ENCODE data around the gene MAPRE3. TPM values are rescaled to one million over a fixed set of nuclear protein-coding genes. Genes with fewer than 3 reads are reported as not detected.

The MAPRE3 gene
- total and polyA plus RNA-seq, 9 of the 15 experiments (the other 6 are each of a cell fraction or from before 2014, with no cell fraction given): 0.70 to 43.2 (median 12.6) TPM

GRCh38 chr2:27007416-27008374, 37.3 kb downstream of the MAPRE3 start (continued):
- TF ChIP-seq PBX2 (CRISPR knock-in tag; IDR thresholded peaks at IDR 0.05; ENCODE audit: low read depth): no peak
- peak; percentile 98 for TF ChIP-seq PBX2 (tag; conservative IDR thresholded peaks at IDR 0.05; ENCODE audit: low read depth)
- TF ChIP-seq ARID3A (IDR thresholded peaks at IDR 0.05; ENCODE audit: borderline replicate concordance, low read depth, low read length): no peak
- no peak for TF ChIP-seq FOXO4 (CRISPR knock-in tag; IDR thresholded peaks at IDR 0.05)
- peak; percentile 68 for TF ChIP-seq MECOM (CRISPR knock-in tag; IDR thresholded peaks at IDR 0.05)
- TF ChIP-seq L3MBTL2 (IDR thresholded peaks at IDR 0.05): peak; percentile 25; the same call in 1 of the 2 replicates
- TF ChIP-seq COPS2 (conservative IDR thresholded peaks at IDR 0.05): no peak
- no peak for TF ChIP-seq USF1 (CRISPR knock-in tag; IDR thresholded peaks at IDR 0.05)
- no peak for TF ChIP-seq TEAD1 (CRISPR knock-in tag; IDR thresholded peaks at IDR 0.05)
- no peak for TF ChIP-seq U2AF1 (optimal IDR thresholded peaks at IDR 0.05; ENCODE audit: low read depth, low read length)
- peak in 1 of 3 experiments; percentile 34; a peak in 1 of 6 replicates for TF ChIP-seq ZBTB11 (CRISPR knock-in tag; IDR thresholded peaks at IDR 0.05)
- TF ChIP-seq ZNF121 (CRISPR knock-in tag; conservative IDR thresholded peaks at IDR 0.05): no peak
- TF ChIP-seq MAFF (IDR thresholded peaks at IDR 0.05; ENCODE audit: low read length): no peak

Data from K562 (cell line).